ENCODE results near the gene ACVR1B.

The ACVR1B gene

GRCh38 chr12:51951199-51951842, at the start of gene ACVR1B:
Gene ACVR1B (plus strand): TSS chr12:51951699. CDS start chr12:51951744, 45 bp downstream.
- DNase-seq: peak; percentile 92

GRCh38 chr12:51901881-51902280, 49.6 kb upstream of the ACVR1B start:
- no peak for DNase-seq

- no peak for DNase-seq
Measured at GRCh38 chr12:51904951-51905470, 46.5 kb upstream of the ACVR1B start.

- no peak for DNase-seq
Measured at GRCh38 chr12:51905471-51906429, 45.7 kb upstream of the ACVR1B start.

GRCh38 chr12:51906430-51907082, 44.9 kb upstream of the ACVR1B start:
- DNase-seq: no peak

GRCh38 chr12:51907083-51907855, 44.2 kb upstream of the ACVR1B start, which contains the start of gene ACVRL1:
Gene ACVRL1 (plus strand): TSS chr12:51907504. CDS start chr12:51912475, 4,971 bp downstream.
- DNase-seq: no peak

- DNase-seq: no peak
Measured at GRCh38 chr12:51907856-51908425, 43.6 kb upstream of the ACVR1B start.

GRCh38 chr12:51908876-51909592, 42.5 kb upstream of the ACVR1B start:
- no peak for DNase-seq

- DNase-seq: no peak
Measured at GRCh38 chr12:51910168-51910567, 41.3 kb upstream of the ACVR1B start.

- no peak for DNase-seq
Measured at GRCh38 chr12:51910691-51911090, 40.8 kb upstream of the ACVR1B start.

GRCh38 chr12:51911307-51911706, 40.2 kb upstream of the ACVR1B start:
- no peak for DNase-seq

- DNase-seq: no peak
Measured at GRCh38 chr12:51911788-51912711, 39.4 kb upstream of the ACVR1B start.

GRCh38 chr12:51913071-51914033, 38.1 kb upstream of the ACVR1B start:
- no peak for DNase-seq

- no peak for DNase-seq
Measured at GRCh38 chr12:51914034-51914923, 37.2 kb upstream of the ACVR1B start.

- DNase-seq: no peak
Measured at GRCh38 chr12:51915003-51915625, 36.4 kb upstream of the ACVR1B start.

GRCh38 chr12:51915951-51916350, 35.5 kb upstream of the ACVR1B start:
- DNase-seq: no peak

- DNase-seq: no peak
Measured at GRCh38 chr12:51917041-51917590, 34.4 kb upstream of the ACVR1B start.

Measured in CD4-positive, alpha-beta T cell treated with Interleukin-10 for 1 hour (primary cell).